Kidney (tissue), 22 donors: ENCODE data around the gene COG4. TPM values are rescaled to one million over a fixed set of nuclear protein-coding genes. Genes with fewer than 3 reads are reported as not detected.

Experiments
- DNase-seq, 5 donors: peaks; one replicate each; pipeline ENCODE4 v3.0.0-alpha.2; 2013 to 2020
- FAIRE-seq: peaks from 2 replicates; lab custom pipeline; 2012; peaks lifted over from hg19 to GRCh38; lab: Jason Lieb, UNC
- H3K27ac ChIP-seq, 2 donors: one replicate each; pipeline ENCODE4 v1.7.0; 2013; ENCODE audit warnings: low read depth in 2 of 2, low read length in 2 of 2, inconsistent platforms in 1 of 2
- H3K27me3 ChIP-seq: one replicate; pipeline ENCODE4 v1.7.1; 2013; ENCODE audit warnings: low read length, inconsistent platforms; ENCODE audit not compliant: control insufficient read depth, insufficient read depth
- H3K36me3 ChIP-seq, 3 donors: one replicate each; pipeline versions ENCODE4 v1.7.0 to v1.7.1; 2013; ENCODE audit warnings: low read length in 3 of 3, control low read depth in 1 of 3, inconsistent platforms in 1 of 3; ENCODE audit not compliant: insufficient read depth in 3 of 3, control insufficient read depth in 2 of 3
- H3K4me1 ChIP-seq, 3 donors: one replicate each; pipeline versions ENCODE4 v1.7.0 to v1.7.1; 2013; ENCODE audit warnings: low read length in 3 of 3, inconsistent platforms in 1 of 3, low read depth in 1 of 3; ENCODE audit not compliant: control insufficient read depth in 2 of 3, insufficient read depth in 2 of 3
- H3K4me3 ChIP-seq, 3 donors: one replicate each; pipeline versions ENCODE4 v1.7.0 to v1.8.1; 2013; ENCODE audit warnings: low read length in 3 of 3, control low read depth in 1 of 3, inconsistent platforms in 1 of 3
- H3K9ac ChIP-seq, 3 donors: one replicate each; pipeline versions ENCODE4 v1.7.0 to v1.7.1; 2013; ENCODE audit warnings: low read length in 3 of 3, control low read depth in 1 of 3, inconsistent platforms in 1 of 3
- H3K9me3 ChIP-seq, 3 donors: one replicate each; pipeline versions ENCODE4 v1.7.0 to v1.7.1; 2013; ENCODE audit warnings: low read length in 3 of 3, control low read depth in 1 of 3, inconsistent platforms in 1 of 3; ENCODE audit not compliant: control insufficient read depth in 2 of 3, insufficient read depth in 1 of 3
- intact Hi-C: fragments of 100-400 bp; cut with DNase I; formaldehyde crosslinking; loops from one replicate; pipeline ENCODE4 v1.11.1; 2022
- long read RNA-seq, 10 donors: library from polyadenylated mRNA in 1 of 10; unstranded in 1 of 10; transcript quantifications; one replicate each; pipeline ENCODE4 v2.0.0 and lab custom pipeline, GENCODE V29; 2021 to 2026
- polyA plus RNA-seq: library from polyadenylated mRNA; stranded (reverse); fragments of 350-450 nt; fragmentation: Illumina TruSeq; extraction: RNeasy Lipid Tissue Mini Kit (QIAGEN cat#74804); gene quantifications from one replicate; pipeline ENCODE4 v1.2.3, GENCODE V29; 2014; ENCODE audit warnings: low read depth, low replicate concordance; ENCODE audit not compliant: insufficient read depth
- total RNA-seq: library from RNA; stranded (reverse); fragmentation: NEBNext Ultra II Directional; extraction: Animal tissue kit (Norgen Biotek cat#: 25700); gene quantifications from one replicate; pipeline ENCODE4 v1.2.1, GENCODE V29; 2021
- TF ChIP-seq, protein P1 (sequence below): IDR thresholded peaks from 3 replicates; pipeline ENCODE4 v1.5.1; 2012; ENCODE audit warnings: mild to moderate bottlenecking, moderate library complexity, borderline replicate concordance; ENCODE audit not compliant: insufficient read depth; ENCODE audit errors: extremely low read depth
- donor health status: control.
- donor health status: control.
- donor health status: control.
- donor health status: control.
- donor health status: control.
- donor health status: DM: yes; HTN: yes; CAD: no.
- donor health status: Normal renal cell carcinoma (clear cell type).

COG4 gene
- 69.7 TPM for total RNA-seq
- polyA plus RNA-seq, result 42.9 TPM
- long read RNA-seq, donor 1, partial matches to known transcripts, result 0 of 4 reads
- long read RNA-seq, donor 1, other reads (novel, unspliced or antisense), result 0 of 4 reads
- long read RNA-seq, donor 2, transcript COG4-201 (19 exons, 2,833 nt), result major isoform, 15 of 24 reads
- long read RNA-seq, donor 2, partial matches to known transcripts, result 7 of 24 reads
- long read RNA-seq, donor 2, other reads (novel, unspliced or antisense), result 0 of 24 reads
- long read RNA-seq, donor 3, transcript COG4-201 (19 exons, 2,833 nt), result major isoform, 5 of 54 reads
- long read RNA-seq, donor 3, partial matches to known transcripts, result 48 of 54 reads
- long read RNA-seq, donor 3, other reads (novel, unspliced or antisense), result 0 of 54 reads
- long read RNA-seq, donor 4, partial matches to known transcripts, result 89 of 120 reads
- long read RNA-seq, donor 4, other reads (novel, unspliced or antisense), result 27 of 120 reads
- long read RNA-seq, donor 5, result 0 reads
- long read RNA-seq, donor 6, partial matches to known transcripts, result 0 of 4 reads
- long read RNA-seq, donor 6, other reads (novel, unspliced or antisense), result 0 of 4 reads
- long read RNA-seq, donor 7, transcript COG4-201 (19 exons, 2,833 nt), result major isoform, 48 of 80 reads
- long read RNA-seq, donor 7, partial matches to known transcripts, result 8 of 80 reads
- long read RNA-seq, donor 7, other reads (novel, unspliced or antisense), result 23 of 80 reads
- long read RNA-seq, donor 8, transcript COG4-201 (19 exons, 2,833 nt), result major isoform, 7 of 118 reads
- long read RNA-seq, donor 8, partial matches to known transcripts, result 100 of 118 reads
- long read RNA-seq, donor 8, other reads (novel, unspliced or antisense), result 10 of 118 reads
- long read RNA-seq, donor 9, partial matches to known transcripts, result 7 of 11 reads
- long read RNA-seq, donor 9, other reads (novel, unspliced or antisense), result 0 of 11 reads
- long read RNA-seq, donor 10, partial matches to known transcripts, result 6 of 10 reads
- long read RNA-seq, donor 10, other reads (novel, unspliced or antisense), result 0 of 10 reads

DNA sequence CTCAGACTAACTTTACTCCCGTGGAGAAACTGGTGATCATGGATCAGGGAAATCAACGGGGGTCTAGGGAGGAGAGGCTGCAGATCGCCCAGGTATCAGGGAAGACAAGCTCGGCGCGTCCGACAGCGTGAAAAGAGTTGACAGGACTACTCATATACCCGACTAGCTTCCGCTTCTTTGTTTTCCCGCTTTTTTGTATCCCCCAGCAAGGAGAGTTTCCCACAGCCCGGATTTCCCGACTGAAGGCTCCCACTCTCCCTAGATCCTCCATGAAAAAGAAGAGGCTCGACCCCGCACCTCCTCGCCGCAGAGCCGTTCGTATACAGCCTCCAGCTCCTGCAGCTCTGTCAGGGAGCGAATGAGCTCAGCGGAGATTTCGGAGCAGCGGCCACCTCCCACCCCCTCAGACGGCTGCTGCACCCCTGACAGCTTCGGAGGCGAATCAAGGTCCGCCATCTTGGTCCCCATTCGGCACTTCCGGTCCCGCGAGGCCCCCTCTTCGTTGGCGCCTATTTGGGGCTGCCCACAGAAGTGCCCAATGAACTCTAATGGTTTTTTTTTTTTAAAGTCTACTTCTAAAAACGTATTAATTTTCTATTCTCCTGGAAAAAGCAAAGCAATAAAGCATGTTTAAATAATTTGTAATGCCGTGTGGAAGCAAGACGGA lies at the start of gene COG4:
Gene COG4 (minus strand): TSS at position 479 of the 667 bp plus-strand sequence. CDS start 11 bp downstream, at position 468.
- Histone ChIP-seq H3K36me3 (peaks cover 0 to 9% (median 5%) of the 10 kb centered on the region in 3 donors), H3K4me3 (peak within 1 kb of the TSS; percentile 95 to 99 (median 99)), H3K4me1 (peaks cover 0 to 10% (median 4%) of the 10 kb centered on the region in 3 donors), H3K9me3 (no peaks in the 10 kb centered on the region), H3K27ac (peak within 1 kb of the TSS; percentile 83 to 91), H3K9ac (peak within 1 kb of the TSS; percentile 85 to 100 (median 96)), H3K27me3 (no peaks in the 10 kb centered on the region)
- TF ChIP-seq, protein P1, sequence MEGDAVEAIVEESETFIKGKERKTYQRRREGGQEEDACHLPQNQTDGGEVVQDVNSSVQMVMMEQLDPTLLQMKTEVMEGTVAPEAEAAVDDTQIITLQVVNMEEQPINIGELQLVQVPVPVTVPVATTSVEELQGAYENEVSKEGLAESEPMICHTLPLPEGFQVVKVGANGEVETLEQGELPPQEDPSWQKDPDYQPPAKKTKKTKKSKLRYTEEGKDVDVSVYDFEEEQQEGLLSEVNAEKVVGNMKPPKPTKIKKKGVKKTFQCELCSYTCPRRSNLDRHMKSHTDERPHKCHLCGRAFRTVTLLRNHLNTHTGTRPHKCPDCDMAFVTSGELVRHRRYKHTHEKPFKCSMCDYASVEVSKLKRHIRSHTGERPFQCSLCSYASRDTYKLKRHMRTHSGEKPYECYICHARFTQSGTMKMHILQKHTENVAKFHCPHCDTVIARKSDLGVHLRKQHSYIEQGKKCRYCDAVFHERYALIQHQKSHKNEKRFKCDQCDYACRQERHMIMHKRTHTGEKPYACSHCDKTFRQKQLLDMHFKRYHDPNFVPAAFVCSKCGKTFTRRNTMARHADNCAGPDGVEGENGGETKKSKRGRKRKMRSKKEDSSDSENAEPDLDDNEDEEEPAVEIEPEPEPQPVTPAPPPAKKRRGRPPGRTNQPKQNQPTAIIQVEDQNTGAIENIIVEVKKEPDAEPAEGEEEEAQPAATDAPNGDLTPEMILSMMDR, result no peak
- DNase-seq (peak; percentile 89 to 96 (median 94)), FAIRE-seq (no peak)
- intact Hi-C loops, result no loop called here

- H3K27me3 ChIP-seq, result no peaks in the 10 kb centered on the region
- no peak for DNase-seq
- H3K9ac ChIP-seq, result no peak overlapping the region
- peaks cover 0 to 2% (median 0%) of the 10 kb centered on the region in 3 donors for H3K4me1 ChIP-seq
- H3K36me3 ChIP-seq, result peaks cover 12 to 43% (median 39%) of the 10 kb centered on the region in 3 donors
- intact Hi-C loops, result no loop called here
- FAIRE-seq, result no peak
- TF ChIP-seq, protein P1, result no peak
- H3K4me3 ChIP-seq, result no peak overlapping the region
- peak overlapping the region in 1 of 2 donors; percentile 13 for H3K27ac ChIP-seq
- no peaks in the 10 kb centered on the region for H3K9me3 ChIP-seq
Measured at GRCh38 chr16:70572926-70573270, 49.5 kb upstream of the COG4 start.

GRCh38 chr16:70572050-70572925 lies 48.9 kb upstream of the COG4 start:
- intact Hi-C loops, result no loop called here

More at GRCh38 chr16:70572050-70572925, 48.9 kb upstream of the COG4 start:
- no peak overlapping the region for H3K9ac ChIP-seq
- H3K27me3 ChIP-seq, result no peaks in the 10 kb centered on the region
- DNase-seq (no peak), FAIRE-seq (no peak)
- peak overlapping the region in 1 of 2 donors; percentile 16 for H3K27ac ChIP-seq
- peaks cover 0 to 2% (median 0%) of the 10 kb centered on the region in 3 donors for H3K4me1 ChIP-seq
- H3K36me3 ChIP-seq, result peaks cover 12 to 49% (median 43%) of the 10 kb centered on the region in 3 donors
- TF ChIP-seq, protein P1, result no peak
- no peaks in the 10 kb centered on the region for H3K9me3 ChIP-seq
- no peak overlapping the region for H3K4me3 ChIP-seq
